HG02943 (cell line): ENCODE results near the gene UGT8.
"Not testable (repeated sequence)": the region's sequence is repeated elsewhere in the genome, so short reads cannot be mapped to it uniquely, and the experiment has no call there.

Experiments used
- ATAC-seq: cut with Tn5 transposase; IDR thresholded peaks from one replicate; pipeline ENCODE4 v1.9.1; 2021; ENCODE audit warnings: mild to moderate bottlenecking, low read depth, moderate library complexity; ENCODE audit not compliant: unreplicated experiment

The UGT8 gene

GRCh38 chr4:114601304-114602052, 2.9 kb downstream of the UGT8 start:
- ATAC-seq, result no peak

GRCh38 chr4:114603497-114603896, 4.9 kb downstream of the UGT8 start:
- ATAC-seq, result peak; percentile 94

- ATAC-seq, result no peak
These were observed 7.6 kb downstream of the UGT8 start for GRCh38 chr4:114606245-114606644.

- ATAC-seq, result no peak
These were observed 8.4 kb downstream of the UGT8 start for GRCh38 chr4:114607056-114607455.

GRCh38 chr4:114613560-114613959, 15.0 kb downstream of the UGT8 start:
- ATAC-seq, result no peak

GRCh38 chr4:114615435-114615834, 16.8 kb downstream of the UGT8 start:
- peak; percentile 93 for ATAC-seq

- not testable (repeated sequence) for ATAC-seq
These were observed 17.4 kb downstream of the UGT8 start for GRCh38 chr4:114616036-114616435.

- no peak for ATAC-seq
These were observed 27.6 kb downstream of the UGT8 start for GRCh38 chr4:114626196-114626595.

- no peak for ATAC-seq
These were observed 37.8 kb downstream of the UGT8 start for GRCh38 chr4:114636192-114636935.

GRCh38 chr4:114642173-114642780, 43.7 kb downstream of the UGT8 start:
- ATAC-seq, result no peak

- ATAC-seq, result no peak
These were observed 51.3 kb downstream of the UGT8 start for GRCh38 chr4:114649908-114650307.

GRCh38 chr4:114653675-114654074, 55.1 kb downstream of the UGT8 start:
- ATAC-seq, result no peak

- ATAC-seq, result no peak
These were observed 56.0 kb downstream of the UGT8 start for GRCh38 chr4:114654592-114654991.

- no peak for ATAC-seq
These were observed 59.6 kb downstream of the UGT8 start for GRCh38 chr4:114658179-114658578.

- ATAC-seq, result no peak
These were observed 60.2 kb downstream of the UGT8 start for GRCh38 chr4:114658776-114659175.

GRCh38 chr4:114659386-114660008, 60.9 kb downstream of the UGT8 start:
- ATAC-seq, result peak; percentile 82

- ATAC-seq, result no peak
These were observed 64.5 kb downstream of the UGT8 start for GRCh38 chr4:114663083-114663482.

- ATAC-seq, result no peak
These were observed 70.0 kb downstream of the UGT8 start for GRCh38 chr4:114668577-114668976.

GRCh38 chr4:114670733-114671132, 72.1 kb downstream of the UGT8 start:
- not testable (repeated sequence) for ATAC-seq

- ATAC-seq, result no peak
These were observed 74.7 kb downstream of the UGT8 start for GRCh38 chr4:114673306-114673705.

- ATAC-seq, result no peak
These were observed 75.5 kb downstream of the UGT8 start for GRCh38 chr4:114674080-114674479.
